HG02885 (cell line): ENCODE data around the gene NCOR1.

ENCODE experiments used
- ATAC-seq: cut with Tn5 transposase; IDR thresholded peaks from one replicate; pipeline ENCODE4 v1.9.1; 2021; ENCODE audit warnings: mild to moderate bottlenecking; ENCODE audit not compliant: unreplicated experiment, poor library complexity

Gene NCOR1

GRCh38 chr17:16046966-16047365 is 168.4 kb downstream of the NCOR1 start:
- no peak for ATAC-seq

- no peak for ATAC-seq
Observed at GRCh38 chr17:16044487-16044886, 170.8 kb downstream of the NCOR1 start.

- ATAC-seq = no peak
Observed at GRCh38 chr17:16040710-16041251, 174.6 kb downstream of the NCOR1 start.

GRCh38 chr17:16037636-16038035 is 177.7 kb downstream of the NCOR1 start:
- no peak for ATAC-seq

GRCh38 chr17:16036261-16036660 is 179.1 kb downstream of the NCOR1 start:
- no peak for ATAC-seq

- no peak for ATAC-seq
Observed at GRCh38 chr17:16033729-16034349, 181.5 kb downstream of the NCOR1 start.

- peak; percentile 98 for ATAC-seq
Observed at GRCh38 chr17:16027708-16028584, 187.4 kb downstream of the NCOR1 start.

- ATAC-seq = no peak
Observed at GRCh38 chr17:16026895-16027294, 188.4 kb downstream of the NCOR1 start.

GRCh38 chr17:16025202-16025601 is 190.1 kb downstream of the NCOR1 start:
- ATAC-seq = no peak

GRCh38 chr17:16023881-16024280 is 191.5 kb downstream of the NCOR1 start:
- no peak for ATAC-seq

- ATAC-seq = no peak
Observed at GRCh38 chr17:16019347-16019746, 196.0 kb downstream of the NCOR1 start.

GRCh38 chr17:16013943-16014407 is 201.4 kb downstream of the NCOR1 start:
- no peak for ATAC-seq

- no peak for ATAC-seq
Observed at GRCh38 chr17:16007439-16007838, 207.9 kb downstream of the NCOR1 start.

- ATAC-seq = no peak
Observed at GRCh38 chr17:16005636-16006035, 209.7 kb downstream of the NCOR1 start.

GRCh38 chr17:16003841-16004240 is 211.5 kb downstream of the NCOR1 start:
- no peak for ATAC-seq

- ATAC-seq = no peak
Observed at GRCh38 chr17:16002708-16003260, 212.6 kb downstream of the NCOR1 start.

GRCh38 chr17:16001226-16001897 is 214.0 kb downstream of the NCOR1 start:
- no peak for ATAC-seq

GRCh38 chr17:15999974-16000827 is 215.1 kb downstream of the NCOR1 start:
- peak; percentile 23 for ATAC-seq

- ATAC-seq = peak; percentile 95
Observed at GRCh38 chr17:15999141-15999973, 216.0 kb downstream of the NCOR1 start, which contains the start of the genes TTC19 and ZSWIM7. Gene TTC19 (plus strand): TSS chr17:15999824. CDS start chr17:15999849, 25 bp downstream. Gene ZSWIM7 (minus strand): TSS chr17:15999704. CDS start chr17:15999594, 110 bp downstream.
